ENCODE measurements around the gene SLIT3.

The SLIT3 gene

DNA sequence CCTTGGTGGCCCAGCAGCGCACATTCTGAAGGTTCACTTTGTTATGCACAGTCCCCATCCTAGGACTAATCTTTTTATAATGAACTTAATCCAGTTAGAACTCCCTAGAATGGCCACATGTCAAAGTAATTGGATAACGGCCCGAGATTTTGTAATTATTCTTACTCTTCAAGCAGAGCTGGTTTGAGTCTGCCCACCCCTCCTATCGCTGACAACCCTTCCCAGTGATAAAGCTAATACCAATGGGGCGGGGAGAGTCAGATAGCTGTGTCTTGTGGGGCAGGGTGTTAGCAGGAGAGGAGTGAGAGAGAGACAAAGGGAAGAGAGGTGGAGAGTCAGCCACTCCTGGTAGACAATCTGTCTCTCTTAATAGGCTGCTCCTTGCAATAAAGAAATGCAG, 356.9 kb downstream of the SLIT3 start:
- DNase-seq: no peak

DNA sequence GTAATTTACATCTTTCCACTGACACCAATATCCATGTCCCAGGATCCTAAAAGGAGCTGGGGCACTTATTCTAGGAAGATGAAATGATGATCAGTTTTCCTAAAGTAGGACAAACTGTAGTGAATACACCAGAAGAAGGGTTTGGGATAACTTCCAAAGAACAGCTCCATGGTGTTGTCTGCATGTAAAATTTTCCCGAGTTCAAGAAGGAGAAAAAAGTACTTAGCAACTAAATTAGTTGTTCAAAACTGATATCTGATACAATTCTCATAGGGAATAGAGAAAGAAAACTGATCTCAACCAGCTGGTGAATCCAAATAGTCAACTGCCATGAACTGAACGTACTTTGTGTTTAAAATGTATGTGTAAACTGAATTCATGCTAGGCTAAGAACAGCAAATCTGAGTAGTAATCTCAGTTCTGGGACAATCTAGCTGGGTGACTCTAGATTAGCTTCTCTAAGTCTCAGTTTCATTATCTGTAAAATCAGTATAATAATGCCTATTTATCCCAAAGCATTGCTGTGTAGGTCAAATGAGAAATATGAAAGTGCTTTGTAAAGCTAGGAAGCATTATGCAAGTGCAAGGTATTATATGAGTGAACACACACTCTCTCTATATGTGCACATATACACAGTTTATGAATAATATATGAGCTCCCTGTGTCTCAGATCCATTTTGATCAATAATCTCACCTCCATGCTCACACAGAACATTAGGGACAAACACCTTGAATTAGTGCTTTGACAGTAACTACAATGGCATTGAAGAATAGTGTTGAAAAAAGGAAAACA, 357.7 kb downstream of the SLIT3 start:
- DNase-seq: no peak

GRCh38 chr5:168941901-168942300, 359.0 kb downstream of the SLIT3 start:
- no peak for DNase-seq

GRCh38 chr5:168940712-168941111, 360.2 kb downstream of the SLIT3 start:
- no peak for DNase-seq

DNA sequence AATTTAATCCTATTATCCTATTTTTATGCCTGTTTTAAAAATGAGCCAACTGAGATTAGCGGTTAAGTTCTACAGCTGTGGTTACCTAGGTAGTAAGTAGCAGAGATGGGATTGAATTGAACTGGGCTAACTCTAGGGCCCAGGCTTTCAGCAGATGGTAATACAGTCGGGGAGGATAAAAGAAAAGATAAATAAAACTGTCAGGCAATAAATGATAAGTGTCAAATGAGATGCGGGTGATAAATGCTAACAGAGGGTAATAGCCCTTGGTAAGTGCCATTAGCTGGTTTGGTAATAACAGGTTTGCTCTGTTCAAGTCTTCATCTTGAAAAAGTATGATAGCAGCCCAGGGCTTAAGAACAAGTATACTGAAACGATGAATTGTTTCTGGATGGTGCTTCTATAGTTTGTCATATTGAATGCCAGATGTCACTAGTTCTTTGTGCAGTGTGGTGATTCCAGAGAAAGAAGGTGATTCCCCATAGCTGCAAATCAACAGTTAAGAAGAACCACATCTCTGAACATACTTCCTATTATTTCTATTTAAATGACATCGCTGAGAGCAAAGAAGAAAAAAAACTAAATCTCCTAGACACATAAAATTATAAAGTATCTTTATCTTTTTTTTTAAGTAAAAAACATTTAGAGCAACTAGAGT, 360.9 kb downstream of the SLIT3 start:
- no peak for DNase-seq

- no peak for DNase-seq
These were observed 361.7 kb downstream of the SLIT3 start for GRCh38 chr5:168939156-168939800.

DNA sequence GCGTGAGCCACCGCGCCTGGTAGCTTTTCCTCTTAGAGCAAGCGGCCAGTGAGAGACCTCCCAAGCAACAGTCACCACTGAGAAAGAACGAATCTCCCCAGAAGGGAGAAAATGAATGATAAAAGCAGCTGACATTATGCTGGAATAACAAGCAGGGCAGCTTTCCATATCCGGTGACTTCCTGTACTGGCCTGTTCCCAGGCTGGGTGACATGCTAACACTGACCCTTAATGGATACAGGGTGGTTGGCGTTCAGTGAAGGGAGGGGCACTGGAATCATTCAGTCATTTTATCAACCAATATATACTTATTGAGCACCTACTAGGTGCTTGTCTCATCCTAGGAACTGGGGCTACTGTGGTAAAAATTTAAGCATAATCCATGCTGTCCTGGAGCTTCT, 364.4 kb downstream of the SLIT3 start:
- no peak for DNase-seq

- DNase-seq: no peak
These were observed 365.8 kb downstream of the SLIT3 start for GRCh38 chr5:168935183-168935582.

- DNase-seq: no peak
These were observed 366.8 kb downstream of the SLIT3 start for GRCh38 chr5:168934169-168934568.

GRCh38 chr5:168932400-168933189, 368.3 kb downstream of the SLIT3 start:
- DNase-seq: no peak

DNA sequence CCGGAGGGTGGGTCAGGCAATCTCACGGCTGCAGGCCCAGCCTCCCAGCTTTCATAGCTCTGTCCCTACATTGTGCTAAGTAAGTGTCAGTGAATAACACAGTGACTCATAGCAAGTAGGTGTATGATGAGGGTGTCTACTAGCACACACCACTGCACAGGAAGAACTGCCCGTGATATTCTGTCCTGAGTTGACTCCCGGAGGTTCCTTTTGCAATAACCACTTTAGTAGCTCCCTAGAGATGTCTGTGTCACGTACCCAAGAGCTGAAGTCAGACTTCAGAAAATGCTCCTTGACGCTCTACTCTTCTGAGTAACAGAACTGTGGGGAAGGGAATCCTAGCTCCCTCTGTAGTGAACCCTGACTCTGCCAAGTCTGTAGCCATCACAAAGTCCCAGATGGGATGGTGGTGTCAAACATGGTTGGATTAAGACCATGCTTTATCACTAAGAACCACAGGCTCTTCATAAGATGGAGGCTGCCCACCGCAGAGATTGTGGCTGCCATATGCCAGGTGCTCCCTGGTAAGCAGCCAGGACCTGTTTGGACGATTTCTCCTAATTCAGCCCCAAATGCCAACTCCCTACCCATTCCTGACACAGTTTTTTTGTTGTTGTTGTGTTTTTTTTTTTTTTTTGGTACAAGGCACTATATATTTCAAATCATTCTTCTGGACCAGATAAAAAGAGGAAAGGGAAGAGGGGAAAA, 369.1 kb downstream of the SLIT3 start:
- no peak for DNase-seq

GRCh38 chr5:168929656-168930055, 371.3 kb downstream of the SLIT3 start:
- DNase-seq: no peak

DNA sequence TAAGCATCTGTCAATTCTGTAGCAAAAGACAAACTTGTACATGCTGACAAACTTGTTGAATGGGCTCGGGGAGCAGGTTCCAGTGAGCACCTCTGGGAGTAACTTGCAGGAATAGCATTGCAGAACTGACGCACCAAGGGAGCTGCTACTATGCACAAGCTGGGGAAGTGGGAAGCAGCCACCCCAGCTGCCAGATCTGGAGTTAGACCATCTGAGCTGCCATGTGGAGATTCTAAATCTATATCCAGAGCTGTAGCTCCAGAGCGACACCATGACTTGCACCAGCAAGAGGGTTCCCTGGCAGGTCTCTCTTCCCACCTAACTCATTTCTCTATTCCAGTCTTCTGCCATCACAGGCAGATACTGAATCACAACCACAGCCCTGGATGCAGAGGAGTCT, 375.8 kb downstream of the SLIT3 start:
- DNase-seq: no peak

- no peak for DNase-seq
These were observed 379.6 kb downstream of the SLIT3 start for GRCh38 chr5:168921147-168921866.

DNA sequence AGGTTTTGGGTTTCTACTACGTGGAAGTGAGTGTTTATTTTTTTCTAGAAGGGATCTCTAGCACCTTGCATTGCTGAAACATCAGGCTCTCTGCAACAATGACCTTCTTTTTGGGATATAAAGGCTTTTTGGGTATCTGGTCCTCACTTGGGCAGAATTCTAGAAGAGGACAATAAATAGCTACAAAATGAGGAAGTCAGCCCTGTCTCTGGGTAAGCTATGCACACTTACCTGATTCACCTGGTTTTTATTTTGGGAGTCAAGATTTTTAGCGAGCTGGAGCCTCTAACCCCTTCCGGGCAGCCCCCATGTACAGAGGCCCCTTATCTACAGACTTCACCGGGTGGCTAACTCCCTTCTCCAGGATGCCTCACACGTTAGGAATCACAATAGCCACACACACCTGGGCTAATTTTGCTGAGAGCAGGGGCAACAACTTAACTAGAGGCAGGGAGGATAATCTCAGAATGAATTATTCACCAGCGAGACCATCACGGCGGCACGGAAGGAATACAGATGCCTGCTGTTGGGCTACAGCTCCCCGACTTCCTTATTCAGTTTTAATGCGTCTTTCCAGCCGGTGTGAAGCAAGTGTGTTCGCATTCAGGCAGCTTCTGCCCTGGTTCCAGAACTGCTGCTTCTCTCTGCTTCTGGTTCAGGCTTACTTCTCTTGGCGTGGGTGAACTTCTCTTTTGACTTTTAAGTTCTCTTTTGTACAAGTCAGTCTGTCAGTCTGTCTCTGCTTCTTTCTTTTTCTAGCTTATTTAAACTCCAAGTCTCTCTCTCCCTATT, 380.7 kb downstream of the SLIT3 start:
- no peak for DNase-seq

DNA sequence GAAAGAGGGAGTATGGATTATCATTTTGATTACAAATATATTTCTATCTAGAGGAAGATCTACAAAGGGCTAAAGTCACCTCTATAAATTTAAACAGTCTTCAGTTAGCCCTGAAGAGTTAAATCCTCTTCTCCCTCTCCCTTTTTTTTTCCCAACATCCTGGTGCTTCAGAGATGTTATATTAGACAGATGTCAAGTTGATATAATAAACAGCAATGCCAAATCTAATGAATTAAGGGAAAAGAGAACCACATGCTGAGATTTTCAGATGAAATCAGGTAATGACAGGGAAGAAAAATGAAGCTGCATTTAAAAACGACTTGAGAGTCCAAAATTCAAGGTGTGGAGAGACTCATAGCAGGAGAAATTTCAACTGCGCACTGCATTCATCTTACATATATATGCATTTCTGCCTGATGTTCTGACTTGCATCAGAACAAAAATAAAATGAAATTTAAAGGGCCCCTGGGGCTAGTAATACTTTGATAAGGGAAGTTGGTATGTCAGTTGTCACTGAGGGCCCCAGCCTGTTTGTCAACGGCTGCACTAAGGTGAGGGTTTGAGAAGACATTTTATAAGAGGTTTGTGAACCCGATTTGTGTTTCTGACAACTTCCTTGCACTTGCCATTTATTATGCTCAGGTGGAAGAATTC, 382.9 kb downstream of the SLIT3 start:
- no peak for DNase-seq

DNA sequence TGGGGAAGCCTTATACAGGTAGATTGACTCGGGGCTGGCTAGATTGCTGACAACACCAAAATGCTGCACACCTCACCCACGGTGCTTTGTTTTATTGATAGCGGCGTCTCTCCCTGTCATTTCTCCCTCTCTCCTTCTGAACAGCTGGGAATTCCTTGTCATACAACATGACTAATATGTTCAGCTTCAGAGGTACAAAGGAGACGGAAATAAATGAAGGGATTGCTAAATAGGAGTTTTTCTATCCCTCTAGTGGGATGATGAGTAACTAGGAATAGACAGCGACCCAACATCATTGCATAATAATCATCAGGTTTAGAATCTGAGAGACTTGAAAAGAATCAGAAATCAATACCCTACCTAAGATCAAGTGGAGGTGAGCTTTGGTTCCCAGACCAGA, 384.1 kb downstream of the SLIT3 start:
- no peak for DNase-seq

DNA sequence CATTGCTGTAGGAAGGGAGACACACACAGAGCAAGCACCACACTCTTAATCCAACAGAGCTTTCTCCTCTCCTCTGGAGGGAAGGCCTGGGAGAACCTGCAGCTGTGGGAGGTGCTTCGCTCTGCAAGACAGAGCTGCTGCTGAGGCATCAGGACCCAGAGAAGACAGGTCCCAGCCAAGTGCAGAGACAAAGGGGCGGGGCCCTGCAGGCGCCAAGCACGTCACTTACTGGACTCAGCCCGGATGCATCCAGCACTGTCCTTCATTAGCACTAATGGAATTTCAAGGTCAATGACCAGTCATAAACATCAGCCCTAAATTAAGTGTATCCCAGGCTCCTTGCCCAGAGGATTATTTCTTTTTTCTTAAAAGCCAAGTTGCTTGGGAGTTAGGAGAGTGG, 384.7 kb downstream of the SLIT3 start:
- no peak for DNase-seq

GRCh38 chr5:168914491-168914890, 386.4 kb downstream of the SLIT3 start:
- DNase-seq: no peak

- DNase-seq: no peak
These were observed 390.1 kb downstream of the SLIT3 start for GRCh38 chr5:168910874-168911273.

DNA sequence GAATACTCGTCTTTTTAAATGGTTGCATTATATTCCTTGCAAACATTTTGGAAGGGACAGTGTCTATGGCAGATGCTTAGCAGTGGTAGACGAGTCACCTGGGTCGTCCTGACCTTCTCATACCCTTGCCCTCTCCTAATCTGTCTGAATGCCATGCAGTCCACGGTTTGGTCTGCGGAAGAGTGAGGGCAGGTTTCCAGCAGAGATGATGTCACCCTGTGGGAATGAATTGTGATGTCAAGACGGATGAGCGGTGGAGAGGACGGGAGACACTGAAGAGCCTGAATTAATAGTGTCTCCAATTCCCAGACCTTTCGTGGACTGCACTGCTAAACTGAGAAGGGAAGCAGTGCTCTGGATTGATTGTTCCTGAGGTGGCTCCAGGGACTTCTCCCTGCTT, 392.7 kb downstream of the SLIT3 start:
- no peak for DNase-seq

Measured in CD4-positive, alpha-beta T cell treated with Interleukin-4 for 4 hours (primary cell).